Uterus (tissue), 2 donors: ENCODE data around the gene TMEM51.

Experiments used
- CTCF ChIP-seq, 4 experiments: fragments of 200-600 bp in 2 of 4; fragments of 450-650 bp in 2 of 4; sonication (generic) in 2 of 4; IDR thresholded peaks; one replicate each; pipeline ENCODE4 v1.5.1; 2016 to 2019; ENCODE audit warnings: antibody characterized with exemption in 4 of 4, mild to moderate bottlenecking in 2 of 4, moderate library complexity in 1 of 4
- POLR2A ChIP-seq, 2 donors: fragments of 450-650 bp; IDR thresholded peaks; one replicate each; pipeline ENCODE4 v1.6.1; 2016; ENCODE audit warnings: antibody characterized with exemption in 2 of 2, mild to moderate bottlenecking in 1 of 2, moderate library complexity in 1 of 2

GRCh38 chr1:15215116-15215515 lies 61.6 kb downstream of the TMEM51 start:
- TF ChIP-seq CTCF (IDR thresholded peaks at IDR 0.05) (no peak), POLR2A (IDR thresholded peaks at IDR 0.05) (no peak)
